ENCODE measurements around the gene FAXC. TPM values are rescaled to one million over a fixed set of nuclear protein-coding genes. Genes with fewer than 3 reads are reported as not detected.

Gene FAXC
- total RNA-seq, 4 donors from 2014 or later: 0.20 to 1.5 (median 0.80) TPM; not detected in 1

GRCh38 chr6:99289701-99290100 lies 59.8 kb downstream of the FAXC start:
- no peak for ATAC-seq
- no peak overlapping the region for H3K27ac ChIP-seq
- no peaks in the 10 kb centered on the region for H3K9me3 ChIP-seq
- no peaks in the 10 kb centered on the region for H3K36me3 ChIP-seq
- no peak for TF ChIP-seq POLR2A (IDR thresholded peaks at IDR 0.05)
- no peak for TF ChIP-seq CTCF (IDR thresholded peaks at IDR 0.05 in 4 of 5, conservative IDR thresholded peaks at IDR 0.05 in 1 of 5)
- intact Hi-C loops (cut with DNase I; ENCODE audit: low total_unique reads): no loop called here
- no peak overlapping the region for H3K4me3 ChIP-seq
- H3K4me1 ChIP-seq: no peaks in the 10 kb centered on the region
- H3K27me3 ChIP-seq: no peaks in the 10 kb centered on the region
- DNase-seq: no peak
- in situ Hi-C loops (cut with MboI; ENCODE audit: low sequenced_read_pairs in 4 of 4): no loop called here

- in situ Hi-C loops (cut with MboI; ENCODE audit: low sequenced_read_pairs in 4 of 4) (no loop called here), intact Hi-C loops (cut with DNase I; ENCODE audit: low total_unique reads) (no loop called here)
- no peaks in the 10 kb centered on the region for H3K9me3 ChIP-seq
- no peaks in the 10 kb centered on the region for H3K27me3 ChIP-seq
- no peaks in the 10 kb centered on the region for H3K36me3 ChIP-seq
- TF ChIP-seq POLR2A (IDR thresholded peaks at IDR 0.05) (no peak), CTCF (IDR thresholded peaks at IDR 0.05 in 4 of 5, conservative IDR thresholded peaks at IDR 0.05 in 1 of 5) (no peak)
- ATAC-seq (no peak), DNase-seq (no peak)
- no peaks in the 10 kb centered on the region for H3K4me1 ChIP-seq
- no peak overlapping the region for H3K27ac ChIP-seq
- no peak overlapping the region for H3K4me3 ChIP-seq
Measured at GRCh38 chr6:99288668-99289067, 60.8 kb downstream of the FAXC start.

GRCh38 chr6:99287523-99287922 lies 62.0 kb downstream of the FAXC start:
- intact Hi-C loops (cut with DNase I; ENCODE audit: low total_unique reads) (no loop called here), in situ Hi-C loops (cut with MboI; ENCODE audit: low sequenced_read_pairs in 4 of 4) (no loop called here)
- no peaks in the 10 kb centered on the region for H3K4me1 ChIP-seq
- H3K36me3 ChIP-seq: no peaks in the 10 kb centered on the region
- no peaks in the 10 kb centered on the region for H3K27me3 ChIP-seq
- no peak for TF ChIP-seq CTCF (IDR thresholded peaks at IDR 0.05 in 4 of 5, conservative IDR thresholded peaks at IDR 0.05 in 1 of 5)
- no peak for TF ChIP-seq POLR2A (IDR thresholded peaks at IDR 0.05)
- no peak overlapping the region for H3K27ac ChIP-seq
- no peaks in the 10 kb centered on the region for H3K9me3 ChIP-seq
- no peak for ATAC-seq
- no peak for DNase-seq
- no peak overlapping the region for H3K4me3 ChIP-seq

GRCh38 chr6:99285881-99286280 lies 63.6 kb downstream of the FAXC start:
- H3K27me3 ChIP-seq: no peaks in the 10 kb centered on the region
- no peak for DNase-seq
- TF ChIP-seq POLR2A (IDR thresholded peaks at IDR 0.05) (no peak), CTCF (IDR thresholded peaks at IDR 0.05 in 4 of 5, conservative IDR thresholded peaks at IDR 0.05 in 1 of 5) (no peak)
- H3K9me3 ChIP-seq: no peaks in the 10 kb centered on the region
- intact Hi-C loops (cut with DNase I; ENCODE audit: low total_unique reads) (no loop called here), in situ Hi-C loops (cut with MboI; ENCODE audit: low sequenced_read_pairs in 4 of 4) (no loop called here)
- no peak overlapping the region for H3K27ac ChIP-seq
- no peaks in the 10 kb centered on the region for H3K4me1 ChIP-seq
- no peak overlapping the region for H3K4me3 ChIP-seq
- H3K36me3 ChIP-seq: no peaks in the 10 kb centered on the region
- ATAC-seq: no peak

GRCh38 chr6:99282479-99283062 lies 66.9 kb downstream of the FAXC start:
- Histone ChIP-seq H3K4me3 (no peak overlapping the region), H3K4me1 (no peaks in the 10 kb centered on the region), H3K27ac (no peak overlapping the region), H3K36me3 (no peaks in the 10 kb centered on the region), H3K9me3 (no peaks in the 10 kb centered on the region), H3K27me3 (no peaks in the 10 kb centered on the region)
- no peak for DNase-seq
- intact Hi-C loops (cut with DNase I; ENCODE audit: low total_unique reads): no loop called here
- no peak for ATAC-seq
- in situ Hi-C loops (cut with MboI; ENCODE audit: low sequenced_read_pairs in 4 of 4): no loop called here
- TF ChIP-seq CTCF (IDR thresholded peaks at IDR 0.05 in 4 of 5, conservative IDR thresholded peaks at IDR 0.05 in 1 of 5): no peak
- no peak for TF ChIP-seq POLR2A (IDR thresholded peaks at IDR 0.05)
